Endometrial microvascular endothelial cells (primary cell): Measurements from ENCODE around the gene UBE2J2. TPM values are rescaled to one million over a fixed set of nuclear protein-coding genes. Genes with fewer than 3 reads are reported as not detected.

Experiments
- in situ Hi-C: cut with HindIII; loops from 2 replicates; pipeline ENCODE4 v1.10.0; 2017; ENCODE audit warnings: low sequenced_read_pairs, low pct_unique_long_range_greater_than_20kb; ENCODE audit errors: inconsistent ontology term
- total RNA-seq: library from RNA; depleted of rRNA; stranded (reverse); fragments of >200 nt; gene quantifications from one replicate; pipeline ENCODE4 v1.2.3, GENCODE V29; 2015; ENCODE audit errors: inconsistent ontology term

The UBE2J2 gene
- total RNA-seq, 1 donor from 2014 or later: 47.6 TPM

- in situ Hi-C loops: no loop called here
Observed at GRCh38 chr1:1246577-1247340, 26.9 kb downstream of the UBE2J2 start, which contains the start of gene C1QTNF12. TSS of gene C1QTNF12 (minus strand) at chr1:1246722. CDS start at chr1:1246690, 32 bp downstream.

GRCh38 chr1:1245817-1246576, 27.7 kb downstream of the UBE2J2 start:
- in situ Hi-C loops: no loop called here

DNA sequence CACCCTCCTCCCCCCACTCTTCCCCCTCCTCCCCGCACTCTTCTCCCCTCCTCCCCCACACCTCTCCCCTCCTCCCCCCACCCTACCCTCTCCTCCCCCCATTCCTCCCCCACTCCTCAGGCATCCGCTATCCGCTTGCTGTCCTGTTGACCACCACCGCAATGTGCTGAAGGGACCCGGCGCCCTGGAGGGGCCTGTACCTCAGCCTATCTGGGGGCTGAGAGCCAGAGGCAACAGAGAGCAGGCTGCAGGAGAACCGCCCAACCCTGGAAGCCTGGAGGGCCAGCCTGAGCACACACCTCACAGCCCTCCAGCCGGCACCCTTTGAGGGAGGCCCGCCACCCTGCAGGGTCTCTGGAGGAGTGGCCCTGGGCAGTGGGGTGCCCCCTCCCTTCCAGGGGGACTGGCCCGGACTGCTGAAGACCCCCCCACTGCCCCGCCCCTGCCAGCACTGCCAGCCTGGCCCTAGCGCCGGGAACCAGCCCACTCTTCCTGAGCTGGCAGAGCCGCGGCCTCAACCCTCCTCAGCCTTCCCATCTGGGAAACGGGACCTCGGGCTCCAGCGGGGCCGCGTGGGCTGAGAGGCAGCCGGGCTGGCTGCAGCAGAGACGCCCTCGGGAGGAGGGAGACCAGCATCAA, 28.4 kb downstream of the UBE2J2 start:
- in situ Hi-C loops: no loop called here

GRCh38 chr1:1244192-1244811, 29.4 kb downstream of the UBE2J2 start:
- in situ Hi-C loops: no loop called here

DNA sequence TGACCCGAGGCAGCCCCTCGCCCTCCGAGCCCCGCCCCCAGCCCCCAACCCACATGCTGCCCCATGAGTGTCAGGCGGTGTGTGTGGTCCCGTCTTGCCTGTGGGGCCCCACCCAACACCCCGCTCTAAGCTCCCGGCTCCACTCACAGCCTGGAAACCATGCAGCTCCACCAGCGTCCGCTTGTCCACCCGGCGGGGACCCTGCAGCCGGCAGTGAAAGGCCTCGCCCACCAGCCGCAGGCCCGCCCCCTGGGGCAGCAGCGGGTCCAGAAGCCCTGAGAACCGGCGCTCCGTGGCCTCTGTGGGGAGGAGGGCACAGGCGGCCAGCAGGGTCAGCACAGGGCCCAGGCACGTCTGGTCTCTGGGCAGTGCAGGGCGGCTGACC, 29.9 kb downstream of the UBE2J2 start:
- in situ Hi-C loops: no loop called here

- in situ Hi-C loops: no loop called here
Observed at GRCh38 chr1:1243266-1243660, 30.4 kb downstream of the UBE2J2 start.

DNA sequence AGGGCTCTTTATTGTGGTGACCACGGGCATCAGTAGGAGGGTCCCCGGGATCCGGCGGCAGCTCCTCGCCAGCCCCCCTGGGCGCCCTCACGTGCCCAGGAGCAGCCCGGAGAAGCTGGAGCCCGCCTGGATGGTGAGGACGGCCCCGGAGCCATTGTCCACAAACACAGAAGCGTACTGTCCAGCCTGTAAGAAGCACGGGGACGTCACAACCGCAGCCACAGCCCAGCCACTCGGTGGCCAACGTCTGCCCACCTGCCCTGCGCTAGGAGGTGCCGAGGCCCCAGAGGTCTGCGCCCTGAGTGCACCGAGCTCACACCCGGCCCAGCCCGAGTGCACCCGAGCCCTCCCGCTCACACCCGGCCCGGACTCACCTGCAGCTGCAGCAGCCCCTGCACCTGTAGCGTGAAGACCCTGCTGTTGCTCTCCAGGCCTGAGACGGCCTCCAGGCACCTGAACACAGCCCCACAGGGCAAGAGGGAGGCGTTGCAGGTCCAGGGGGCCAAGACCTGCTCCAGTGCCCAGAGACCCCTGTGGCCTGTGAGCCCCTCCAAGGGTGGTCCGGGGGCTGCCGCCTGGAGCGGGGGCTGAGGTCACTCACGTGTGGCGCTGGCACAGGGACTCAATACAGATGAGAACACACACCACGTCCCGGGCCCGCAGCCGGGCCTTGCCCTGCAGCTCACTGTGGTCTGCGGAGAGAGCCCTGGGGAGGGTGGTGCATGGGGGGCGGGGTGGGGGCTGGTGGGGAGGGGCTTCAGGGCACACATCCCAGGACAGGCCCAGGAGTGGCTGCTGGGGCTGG, 31.0 kb downstream of the UBE2J2 start:
- in situ Hi-C loops: no loop called here

DNA sequence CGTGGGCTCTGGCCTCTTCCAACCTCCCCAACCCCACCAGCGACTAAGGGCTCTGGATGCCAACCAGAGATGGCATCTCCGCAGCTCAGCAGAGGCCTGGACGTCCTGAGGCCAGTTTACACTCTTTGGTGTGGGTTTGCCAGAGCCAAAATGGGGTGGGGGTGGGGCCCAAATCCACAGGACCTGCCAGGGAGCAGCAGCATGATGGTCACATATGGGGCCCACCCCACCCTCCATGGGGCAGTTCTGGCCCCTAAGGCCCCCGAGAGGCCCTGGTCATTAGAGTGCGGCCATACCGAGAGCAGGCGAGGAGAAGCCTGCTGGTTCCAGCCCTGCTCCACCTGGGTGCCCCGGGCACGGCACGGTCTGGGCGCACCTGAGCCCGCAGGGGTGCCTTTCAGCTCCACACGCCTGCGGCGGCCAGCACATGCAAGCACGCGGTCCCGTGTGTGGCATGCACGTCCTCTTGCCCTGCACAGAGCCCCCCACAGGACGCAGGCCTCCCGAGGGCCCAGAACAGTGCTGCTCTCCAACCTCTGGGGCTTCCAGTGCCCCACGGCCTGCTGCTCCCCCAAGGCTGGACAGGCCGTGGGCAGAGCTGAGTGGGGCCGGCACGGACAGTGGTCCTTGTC, 31.9 kb downstream of the UBE2J2 start:
- in situ Hi-C loops: no loop called here

DNA sequence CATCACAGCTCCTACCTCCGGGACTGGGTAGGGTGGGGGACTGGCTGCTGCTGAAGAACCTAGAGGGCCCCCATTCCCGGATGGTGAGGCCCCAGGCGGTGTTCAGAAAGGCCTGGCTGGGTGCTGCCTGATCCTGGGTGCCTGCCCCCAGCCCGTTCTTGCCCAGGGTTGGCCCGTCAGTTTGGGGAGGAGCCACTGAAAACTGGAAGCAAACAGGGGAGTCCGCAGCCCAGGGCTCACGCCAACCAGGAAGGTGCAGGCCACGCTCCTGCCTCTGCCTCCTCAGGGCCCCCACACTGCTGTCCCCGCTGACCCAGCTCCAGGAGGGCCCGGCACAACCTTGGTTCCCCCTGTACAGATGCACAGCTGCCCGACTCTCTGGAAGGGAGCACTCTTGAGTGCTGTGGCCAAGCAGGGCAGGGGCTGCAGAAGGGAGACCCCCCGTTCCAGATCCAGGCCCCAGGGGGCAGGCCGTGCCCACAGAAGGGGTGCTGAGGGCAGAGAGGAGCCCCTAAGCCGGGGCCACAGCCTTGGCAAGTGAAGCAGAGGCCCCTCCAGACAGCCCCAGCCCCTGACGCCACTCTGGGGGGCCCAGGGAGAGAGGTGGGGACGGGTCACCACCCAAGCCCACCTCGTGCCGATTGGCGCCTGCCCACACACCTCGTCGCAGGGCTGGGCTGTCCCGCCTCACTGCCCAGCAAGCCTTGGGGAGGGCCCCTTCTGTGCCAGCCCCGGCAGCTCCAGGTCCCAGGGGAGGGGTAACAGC, 32.6 kb downstream of the UBE2J2 start:
- in situ Hi-C loops: no loop called here

- in situ Hi-C loops: no loop called here
Observed at GRCh38 chr1:1240348-1240732, 33.3 kb downstream of the UBE2J2 start.

DNA sequence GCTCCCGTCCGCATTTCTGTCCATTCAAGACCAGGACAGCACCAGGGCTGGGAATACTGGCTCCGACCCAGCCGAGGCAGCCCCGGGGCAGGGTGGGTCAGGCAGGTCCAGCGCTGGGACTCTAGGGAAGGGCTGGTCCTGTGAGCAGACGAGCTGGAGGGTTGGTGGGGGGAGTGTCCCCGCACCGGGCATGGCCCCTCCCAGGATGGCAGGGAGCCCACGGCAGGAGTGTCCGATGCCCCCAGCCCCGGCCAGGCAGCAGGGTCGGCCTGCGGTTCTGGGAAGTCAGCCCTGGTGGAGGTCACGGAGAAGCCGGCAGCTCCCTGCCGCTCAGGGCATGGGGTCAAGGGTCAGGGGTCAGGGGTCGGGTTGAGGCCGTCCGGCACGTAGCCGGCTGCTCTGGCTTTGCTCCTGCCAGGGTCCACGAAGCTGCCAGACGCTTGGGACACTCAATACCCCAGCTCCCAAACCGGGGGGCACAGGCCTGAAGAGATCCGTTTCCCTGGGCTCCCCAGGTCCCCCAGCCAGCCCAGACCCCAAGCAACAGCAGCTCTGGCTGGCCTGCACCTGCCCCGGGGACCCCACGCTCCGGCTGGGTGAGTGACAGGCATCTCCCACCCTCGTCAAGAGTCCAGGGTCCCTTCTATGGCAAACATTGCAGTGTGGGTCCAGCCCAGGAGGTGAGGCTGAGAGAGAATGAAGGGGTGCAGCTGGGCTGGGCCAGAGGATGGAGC, 33.9 kb downstream of the UBE2J2 start:
- in situ Hi-C loops: no loop called here

- in situ Hi-C loops: no loop called here
Observed at GRCh38 chr1:1239227-1239613, 34.4 kb downstream of the UBE2J2 start.

- in situ Hi-C loops: no loop called here
Observed at GRCh38 chr1:1238702-1239178, 34.9 kb downstream of the UBE2J2 start.

GRCh38 chr1:1237874-1238701, 35.6 kb downstream of the UBE2J2 start:
- in situ Hi-C loops: no loop called here

GRCh38 chr1:1236945-1237873, 36.4 kb downstream of the UBE2J2 start:
- in situ Hi-C loops: no loop called here
